Endothelial cell of hepatic sinusoid (primary cell): ENCODE measurements around the gene TBRG4.

Experiments used
- in situ Hi-C: cut with HindIII; loops from 2 replicates; pipeline ENCODE4 v1.10.0; 2017; ENCODE audit warnings: low sequenced_read_pairs

The TBRG4 gene

GRCh38 chr7:45064047-45064725 is 47.3 kb downstream of the TBRG4 start:
- in situ Hi-C loops: no loop called here

- in situ Hi-C loops: no loop called here
Measured at GRCh38 chr7:45061806-45062425, 49.6 kb downstream of the TBRG4 start.

GRCh38 chr7:45061352-45061751 is 50.1 kb downstream of the TBRG4 start:
- in situ Hi-C loops: no loop called here

GRCh38 chr7:45060295-45060694 is 51.2 kb downstream of the TBRG4 start:
- in situ Hi-C loops: no loop called here

- in situ Hi-C loops: no loop called here
Measured at GRCh38 chr7:45057878-45058277, 53.6 kb downstream of the TBRG4 start.

- in situ Hi-C loops: no loop called here
Measured at GRCh38 chr7:45055594-45056219, 55.8 kb downstream of the TBRG4 start.

GRCh38 chr7:45055016-45055415 is 56.5 kb downstream of the TBRG4 start:
- in situ Hi-C loops: no loop called here

GRCh38 chr7:45054442-45054841 is 57.1 kb downstream of the TBRG4 start:
- in situ Hi-C loops: no loop called here

GRCh38 chr7:45053941-45054340 is 57.6 kb downstream of the TBRG4 start:
- in situ Hi-C loops: no loop called here

GRCh38 chr7:45053401-45053800 is 58.1 kb downstream of the TBRG4 start:
- in situ Hi-C loops: no loop called here

- in situ Hi-C loops: no loop called here
Measured at GRCh38 chr7:45052011-45052410, 59.5 kb downstream of the TBRG4 start.

- in situ Hi-C loops: no loop called here
Measured at GRCh38 chr7:45050198-45050597, 61.3 kb downstream of the TBRG4 start.
